GM12892 (cell line): ENCODE data around the gene DUSP28.

Experiments used
- POLR2A ChIP-seq: IDR thresholded peaks from 2 replicates; pipeline ENCODE4 v1.6.1; 2011; ENCODE audit warnings: low read depth, low read length, control low read depth
- POLR2AphosphoS5 ChIP-seq: IDR thresholded peaks from 2 replicates; pipeline ENCODE4 v1.6.1; 2011; ENCODE audit warnings: low read depth, low read length, control low read depth
- TAF1 ChIP-seq: IDR thresholded peaks from 2 replicates; pipeline ENCODE4 v1.6.1; 2011; ENCODE audit warnings: low read depth, mild to moderate bottlenecking, control low read depth, low read length, borderline replicate concordance

DNA sequence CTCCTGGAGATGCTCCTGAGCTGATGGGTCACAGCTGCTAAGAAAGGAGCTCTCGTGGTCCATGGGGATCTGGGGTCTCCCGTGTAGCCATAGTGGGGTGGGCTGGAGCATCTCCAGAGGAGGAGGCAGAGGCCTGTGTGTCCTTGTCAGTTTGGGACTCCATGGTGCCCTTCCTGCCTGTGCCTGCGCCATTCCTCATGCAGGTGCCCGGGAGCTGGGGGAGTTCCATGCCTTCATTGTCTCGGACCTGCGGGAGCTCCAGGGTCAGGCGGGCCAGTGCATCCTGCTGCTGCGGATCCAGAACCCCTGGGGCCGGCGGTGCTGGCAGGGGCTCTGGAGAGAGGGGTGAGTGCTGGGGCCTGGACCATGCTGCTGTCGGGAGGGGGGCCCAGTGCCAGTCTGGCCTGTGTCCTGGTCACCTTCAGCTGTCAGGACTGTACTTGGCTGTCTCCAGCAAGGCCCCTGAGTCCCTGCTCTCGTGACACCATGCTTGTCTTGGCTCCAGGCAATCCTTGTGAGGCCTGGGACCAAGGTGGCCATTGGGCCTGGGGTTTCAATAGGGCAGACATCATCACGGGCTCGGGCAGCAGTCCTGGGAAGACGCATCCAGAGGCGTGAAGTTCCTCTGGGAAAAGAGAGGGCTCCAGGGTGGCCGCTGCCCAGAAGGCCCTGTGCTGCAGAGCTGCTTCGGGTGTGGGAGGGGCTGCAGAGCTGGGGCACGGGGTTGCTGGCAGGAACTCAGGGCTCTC lies 33.7 kb downstream of the DUSP28 start:
- TF ChIP-seq TAF1 (no peak), POLR2A (no peak), POLR2AphosphoS5 (no peak)
